Adrenal gland (tissue), 12 donors: ENCODE measurements around the gene CEP41. TPM values are rescaled to one million over a fixed set of nuclear protein-coding genes. Genes with fewer than 3 reads are reported as not detected.
A peak's percentile ranks its signal among the peaks of the same experiment; 100 is the strongest.

Experiments
- DNase-seq, 7 donors: peaks; one replicate each; pipeline ENCODE4 v3.0.0-alpha.2; 2019 to 2020
- H3K27ac ChIP-seq, 5 donors: fragments of 200-600 bp; sonication (generic) in 4 of 5; 1 replicate in 3 of 5; 2 replicates in 2 of 5; pipeline versions ENCODE4 v1.5.1 to v1.8.0; 2016 to 2020; ENCODE audit warnings: mild to moderate bottlenecking in 1 of 5
- H3K27me3 ChIP-seq: fragments of 200-600 bp; 2 replicates; pipeline ENCODE4 v1.8.0; 2021
- H3K36me3 ChIP-seq, 2 donors: fragments of 200-600 bp; replicated peaks in 1 of 2; 1 replicate in 1 of 2; 2 replicates in 1 of 2; pipeline versions ENCODE4 v1.5.1 to v1.8.0; 2018 to 2022
- H3K4me1 ChIP-seq, 2 donors: fragments of 200-600 bp; replicated peaks in 1 of 2; 1 replicate in 1 of 2; 2 replicates in 1 of 2; pipeline versions ENCODE4 v1.5.1 to v1.8.0; 2018 to 2021
- H3K4me3 ChIP-seq, 4 donors: fragments of 200-600 bp; sonication (generic) in 3 of 4; one replicate each; pipeline ENCODE4 v1.5.1; 2016 to 2018
- H3K9me3 ChIP-seq, 3 donors: fragments of 200-600 bp; sonication (generic) in 1 of 3; replicated peaks in 1 of 3; 1 replicate in 2 of 3; 2 replicates in 1 of 3; pipeline versions ENCODE4 v1.5.1 to v1.8.0; 2016 to 2021
- CTCF ChIP-seq, 6 experiments: fragments of 450-650 bp in 4 of 6; fragments of 200-600 bp in 2 of 6; sonication (generic) in 1 of 6; IDR thresholded peaks; 1 replicate in 5 of 6; 2 replicates in 1 of 6; pipeline versions ENCODE4 v1.5.1 to v1.8.0; 2016 to 2021; ENCODE audit warnings: antibody characterized with exemption in 6 of 6, mild to moderate bottlenecking in 2 of 6, moderate library complexity in 1 of 6
- POLR2A ChIP-seq, 2 donors: fragments of 450-650 bp; IDR thresholded peaks; one replicate each; pipeline ENCODE4 v1.6.1; 2017; ENCODE audit warnings: antibody characterized with exemption in 2 of 2, mild to moderate bottlenecking in 2 of 2, moderate library complexity in 1 of 2
- WGBS, 4 donors: extraction: QIAGEN DNeasy Blood & Tissue Kit in 2 of 4; methylation state at CpG; one replicate each; pipeline versions ENCODE4 v1.1.5 to v1.1.7; 2013 to 2017; 5-methylcytosine and 5-hydroxymethylcytosine counted together
- intact Hi-C, 2 donors: fragments of 100-400 bp; cut with DNase I; formaldehyde crosslinking; loops; one replicate each; pipeline versions ENCODE4 v1.14.1 to v1.15.0; 2022 to 2023
- polyA plus RNA-seq, 3 donors: library from polyadenylated mRNA; stranded (reverse); fragments of 200-250 nt in 2 of 3; fragments of 350-450 nt in 1 of 3; fragmentation: Illumina TruSeq in 1 of 3; extraction: RNeasy Lipid Tissue Mini Kit (QIAGEN cat#74804) in 1 of 3; gene quantifications; one replicate each; pipeline ENCODE4 v1.2.3, GENCODE V29; 2013 to 2014
- total RNA-seq, 9 donors: library from RNA; depleted of rRNA in 4 of 9; stranded (reverse); fragments of >200 nt in 4 of 9; fragments of 120-200 nt in 1 of 9; fragmentation: NEBNext Ultra II Directional in 1 of 9; extraction: Animal tissue kit (Norgen Biotek cat#: 25700) in 1 of 9; gene quantifications; one replicate each; pipeline versions ENCODE4 v1.1.0 to v1.2.4, GENCODE V29; 2013 to 2023
- donor health status: healthy with polysubstance abuse.
- donor health status: Bipolar disorder and iron deficiency.
- donor health status: DM: yes; HTN: yes; CAD: no.
- donor health status: DM: no; HTN: no; CAD: no.
- donor health status: DM: no; HTN: no; CAD: no.
- donor health status: DM: yes; HTN: yes; CAD: no.

CEP41 gene
- total and polyA plus RNA-seq, 12 donors = 3.9 to 22.9 (median 15.4) TPM

GRCh38 chr7:130383187-130383980, 57.4 kb downstream of the CEP41 start:
- TF ChIP-seq POLR2A (IDR thresholded peaks at IDR 0.05) (no peak), CTCF (IDR thresholded peaks at IDR 0.05) (no peak)
- no peaks in the 10 kb centered on the region for H3K4me1 ChIP-seq
- H3K9me3 ChIP-seq = no peaks in the 10 kb centered on the region
- H3K27me3 ChIP-seq = no peaks in the 10 kb centered on the region
- H3K4me3 ChIP-seq = no peak overlapping the region
- peak in 3 of 7 donors; percentile 4 to 16 (median 14) for DNase-seq
- intact Hi-C loops = loop anchor here in 1 of 2 donors (10.0 kb wide), 1 partner anchor 101 kb away; no protein-coding TSS in a partner anchor
- H3K27ac ChIP-seq = no peak overlapping the region
- H3K36me3 ChIP-seq = no peaks in the 10 kb centered on the region
- 92 to 96% (median 95%) methylated on average over 14 to 18 of the region's 18 CpGs for WGBS, 4 donors

GRCh38 chr7:130381468-130382312, 59.1 kb downstream of the CEP41 start:
- H3K4me1 ChIP-seq = no peaks in the 10 kb centered on the region
- no peak overlapping the region for H3K27ac ChIP-seq
- peak in 1 of 7 donors; percentile 5 for DNase-seq
- no peaks in the 10 kb centered on the region for H3K36me3 ChIP-seq
- TF ChIP-seq CTCF (IDR thresholded peaks at IDR 0.05) (no peak), POLR2A (IDR thresholded peaks at IDR 0.05) (no peak)
- H3K4me3 ChIP-seq = no peak overlapping the region
- no peaks in the 10 kb centered on the region for H3K9me3 ChIP-seq
- WGBS, 4 donors = 94 to 95% (median 95%) methylated on average over 26 to 41 of the region's 41 CpGs
- intact Hi-C loops = loop anchor here in 1 of 2 donors (10.0 kb wide), 1 partner anchor 103 kb away; no protein-coding TSS in a partner anchor
- H3K27me3 ChIP-seq = no peaks in the 10 kb centered on the region

GRCh38 chr7:130380861-130381455, 59.9 kb downstream of the CEP41 start:
- no peaks in the 10 kb centered on the region for H3K36me3 ChIP-seq
- 86 to 97% (median 94%) methylated on average over 3 to 7 of the region's 7 CpGs for WGBS, 4 donors
- H3K27me3 ChIP-seq = no peaks in the 10 kb centered on the region
- H3K4me1 ChIP-seq = no peaks in the 10 kb centered on the region
- no peaks in the 10 kb centered on the region for H3K9me3 ChIP-seq
- no peak for TF ChIP-seq POLR2A (IDR thresholded peaks at IDR 0.05)
- TF ChIP-seq CTCF (IDR thresholded peaks at IDR 0.05) = no peak
- H3K27ac ChIP-seq = no peak overlapping the region
- no peak overlapping the region for H3K4me3 ChIP-seq
- DNase-seq = no peak
- intact Hi-C loops = loop anchor here in 1 of 2 donors (10.0 kb wide), 1 partner anchor 104 kb away; no protein-coding TSS in a partner anchor
